HCT116 (cell line): ENCODE measurements around the gene FAM151B. TPM values are rescaled to one million over a fixed set of nuclear protein-coding genes. Genes with fewer than 3 reads are reported as not detected.

ENCODE experiments used
- ATAC-seq: fragments of 200-7000 bp; cut with Tn5 transposase; 2 replicates; pipeline ENCODE4 v1.9.1; 2020; ENCODE audit warnings: mild to moderate bottlenecking, moderate library complexity
- BruUV-seq: library from RNA; stranded (reverse); fragments of 400-500 nt; replicated peaks from 2 replicates; lab custom pipeline; 2021; lab: Mats Ljungman, UMichigan
- CTCF ChIA-PET: fragments of 300-600 bp; sonication (Branson Sonifier 250); formaldehyde crosslinking; loops from one replicate; lab custom pipeline; 2021; ENCODE audit warnings: antibody characterized with exemption; lab: Charles Lee
- POLR2A ChIA-PET: fragments of 300-600, 350-600 bp; sonication (Branson Sonifier 250); formaldehyde crosslinking; loops from one replicate; lab custom pipeline; 2021; ENCODE audit warnings: antibody characterized with exemption; lab: Charles Lee
- RAD21 ChIA-PET, 2 experiments: fragments of 300-600 bp; sonication (Branson Sonifier 250); formaldehyde crosslinking; loops; one replicate each; lab custom pipeline; 2023; ENCODE audit warnings: low total read pairs in 2 of 2; ENCODE audit not compliant: uncharacterized antibody in 2 of 2, unreplicated experiment in 2 of 2, low non-redundant PET in 1 of 2; lab: Charles Lee
- DNase-seq: peaks from one replicate; pipeline ENCODE4 v3.0.0-alpha.2; 2010; ENCODE audit warnings: low read depth, low spot score
- H2AFZ ChIP-seq: fragments of 200-600 bp; shearing (Covaris generic), sonication (generic); 2 replicates; pipeline ENCODE4 v1.6.1; 2017; ENCODE audit warnings: low read depth, mixed run types, mixed read lengths, antibody characterized with exemption, low read length; ENCODE audit not compliant: poor library complexity, severe bottlenecking
- H3K27ac ChIP-seq: 2 replicates; pipeline ENCODE4 v1.5.1; 2012; ENCODE audit warnings: low read depth, low read length
- H3K27me3 ChIP-seq: fragments of 200-600 bp; sonication (generic); 2 replicates; pipeline ENCODE4 v1.6.1; 2016; ENCODE audit warnings: mixed run types, low read length, mixed read lengths; ENCODE audit not compliant: insufficient read depth
- H3K36me3 ChIP-seq, 2 experiments: fragments of 200-500 bp in 1 of 2; fragments of 200-600 bp in 1 of 2; sonication (Bioruptor generic) in 1 of 2; sonication (generic) in 1 of 2; 2 replicates each; pipeline versions ENCODE4 v1.5.1 to v1.6.1; 2014 to 2016; ENCODE audit warnings: low read length in 2 of 2, inconsistent platforms in 1 of 2, mixed read lengths in 1 of 2, mixed run types in 1 of 2; ENCODE audit not compliant: insufficient read depth in 2 of 2, control insufficient read depth in 1 of 2
- H3K4me1 ChIP-seq, 2 experiments: fragments of 200-600 bp in 1 of 2; sonication (generic) in 1 of 2; 2 replicates each; pipeline versions ENCODE4 v1.5.1 to v1.6.1; 2012 to 2017; ENCODE audit warnings: low read length in 2 of 2, inconsistent platforms in 1 of 2, mild to moderate bottlenecking in 1 of 2, mixed read lengths in 1 of 2, mixed run types in 1 of 2, moderate library complexity in 1 of 2; ENCODE audit not compliant: insufficient read depth in 2 of 2, control insufficient read depth in 1 of 2
- H3K4me2 ChIP-seq: fragments of 200-600 bp; sonication (generic); 2 replicates; pipeline ENCODE4 v1.6.1; 2017; ENCODE audit warnings: mixed run types, low read length, mixed read lengths
- H3K4me3 ChIP-seq, 2 experiments: fragments of 200-600 bp in 1 of 2; sonication (generic) in 1 of 2; replicated peaks in 1 of 2; 2 replicates each; pipeline ENCODE4 v1.5.1; 2011 to 2016; ENCODE audit warnings: low read length in 2 of 2, control low read depth in 1 of 2, low read depth in 1 of 2, mild to moderate bottlenecking in 1 of 2, mixed read lengths in 1 of 2, mixed run types in 1 of 2
- H3K79me2 ChIP-seq: fragments of 200-600 bp; sonication (generic); 2 replicates; pipeline ENCODE4 v1.6.1; 2017; ENCODE audit warnings: mild to moderate bottlenecking, mixed run types, low read length, moderate library complexity, mixed read lengths; ENCODE audit not compliant: insufficient read depth
- H3K9ac ChIP-seq: fragments of 200-600 bp; sonication (generic); 2 replicates; pipeline ENCODE4 v1.6.1; 2016; ENCODE audit warnings: low read length, mixed read lengths
- H3K9me2 ChIP-seq: fragments of 200-600 bp; sonication (generic), shearing (Covaris generic); 2 replicates; pipeline ENCODE4 v1.6.1; 2017; ENCODE audit warnings: mixed run types, mild to moderate bottlenecking, moderate library complexity; ENCODE audit not compliant: insufficient read depth
- H3K9me3 ChIP-seq, 2 experiments: fragments of 200-500 bp in 1 of 2; fragments of 200-600 bp in 1 of 2; sonication (Bioruptor generic) in 1 of 2; sonication (generic) in 1 of 2; 2 replicates each; pipeline ENCODE4 v1.6.1; 2014 to 2017; ENCODE audit warnings: low read length in 2 of 2, mixed read lengths in 2 of 2, inconsistent platforms in 1 of 2, low read depth in 1 of 2, mild to moderate bottlenecking in 1 of 2, mixed run types in 1 of 2, moderate library complexity in 1 of 2; ENCODE audit not compliant: control insufficient read depth in 1 of 2, insufficient read depth in 1 of 2
- H4K20me1 ChIP-seq: fragments of 200-600 bp; sonication (generic), shearing (Covaris generic); 2 replicates; pipeline ENCODE4 v1.6.1; 2017; ENCODE audit warnings: mixed run types, mild to moderate bottlenecking, moderate library complexity; ENCODE audit not compliant: insufficient read depth
- EZH2 ChIP-seq: fragments of 200-600 bp; sonication (generic); IDR thresholded peaks from 2 replicates; pipeline ENCODE4 v1.6.1; 2017; ENCODE audit warnings: antibody characterized with exemption, mixed run types
- POLR2A ChIP-seq: IDR thresholded peaks from 2 replicates; pipeline ENCODE4 v1.7.0; 2011; ENCODE audit warnings: borderline replicate concordance; ENCODE audit not compliant: insufficient read depth, insufficient read length; ENCODE audit errors: extremely low read depth
- RAD21 ChIP-seq: IDR thresholded peaks from 2 replicates; pipeline ENCODE4 v1.6.1; 2012; ENCODE audit warnings: low read depth, mild to moderate bottlenecking
- REST ChIP-seq: IDR thresholded peaks from 2 replicates; pipeline ENCODE4 v1.6.1; 2012; ENCODE audit warnings: low read depth
- SRF ChIP-seq: IDR thresholded peaks from 2 replicates; pipeline ENCODE4 v1.6.1; 2012; ENCODE audit warnings: low read depth
- TCF7L2 ChIP-seq: IDR thresholded peaks from 2 replicates; pipeline ENCODE4 v1.7.0; 2011; ENCODE audit warnings: borderline replicate concordance, inconsistent platforms; ENCODE audit not compliant: insufficient read depth, insufficient read length; ENCODE audit errors: extremely low read depth
- ZNF274 ChIP-seq: fragments of 200-500 bp; sonication (Bioruptor generic); IDR thresholded peaks from 2 replicates; pipeline ENCODE4 v1.6.1; 2014; ENCODE audit warnings: mild to moderate bottlenecking, low read depth, low read length, inconsistent platforms
- intact Hi-C: fragments of 100-400 bp; cut with micrococcal nuclease; formaldehyde crosslinking; loops from 2 replicates; pipeline ENCODE4 v1.10.0; 2022
- total RNA-seq: library from RNA; stranded (reverse); gene quantifications from one replicate; pipeline ENCODE4 v1.2.1, GENCODE V29; 2021; ENCODE audit not compliant: unreplicated experiment
- TF ChIP-seq, protein P1 (sequence below): IDR thresholded peaks from 2 replicates; pipeline ENCODE4 v1.6.1; 2012

FAM151B gene
- total RNA-seq, 1 experiment from 2014 or later, result 1.2 TPM

DNA sequence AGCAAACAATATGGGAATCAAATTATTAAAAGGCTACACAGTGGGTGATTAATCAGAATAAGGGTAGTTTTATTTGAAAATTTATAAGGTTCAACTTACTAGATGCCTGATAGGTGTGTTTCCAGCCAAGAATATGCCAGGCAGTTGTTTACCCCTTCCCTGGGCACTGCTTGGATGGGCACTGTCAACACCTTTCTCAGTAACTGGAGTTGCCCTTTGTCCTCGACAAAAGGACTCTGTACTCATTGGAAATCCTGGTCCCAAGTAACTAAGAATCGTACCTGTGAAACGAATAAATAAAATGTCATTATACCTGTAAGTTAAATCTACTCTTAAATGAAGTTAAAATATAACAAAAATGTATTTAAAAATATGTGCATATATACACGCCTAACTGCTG is 67.2 kb downstream of the FAM151B start:
- ATAC-seq (no peak), DNase-seq (no peak)
- ChIA-PET RAD21 (no interaction called here), POLR2A (no interaction called here), CTCF (no interaction called here)
- Histone ChIP-seq H3K4me3 (no peak overlapping the region), H3K27ac (no peak overlapping the region), H3K27me3 (no peaks in the 10 kb centered on the region), H3K79me2 (no peaks in the 10 kb centered on the region), H2AFZ (no peak overlapping the region), H3K9ac (no peak overlapping the region), H4K20me1 (no peaks in the 10 kb centered on the region), H3K36me3 (no peaks in the 10 kb centered on the region), H3K4me2 (no peak overlapping the region), H3K9me3 (no peaks in the 10 kb centered on the region), H3K4me1 (no peaks in the 10 kb centered on the region), H3K9me2 (no peaks in the 10 kb centered on the region)
- TF ChIP-seq EZH2 (no peak), REST (no peak), SRF (no peak), ZNF274 (no peak), POLR2A (no peak), TCF7L2 (no peak), RAD21 (no peak)
- TF ChIP-seq, protein P1, sequence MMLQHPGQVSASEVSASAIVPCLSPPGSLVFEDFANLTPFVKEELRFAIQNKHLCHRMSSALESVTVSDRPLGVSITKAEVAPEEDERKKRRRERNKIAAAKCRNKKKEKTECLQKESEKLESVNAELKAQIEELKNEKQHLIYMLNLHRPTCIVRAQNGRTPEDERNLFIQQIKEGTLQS, result no peak
- intact Hi-C loops, result no loop called here
- BruUV-seq, result no TSS peak
